ENCODE measurements around the gene UNC79. TPM values are rescaled to one million over a fixed set of nuclear protein-coding genes. Genes with fewer than 3 reads are reported as not detected.

Gene UNC79
- total and polyA plus RNA-seq, 4 donors, result 0.03 to 0.94 (median 0.14) TPM

- H3K4me3 ChIP-seq, result no peak overlapping the region
- no peak overlapping the region for H3K9ac ChIP-seq (ENCODE audit: insufficient read depth in 1 of 2, low read length in 2 of 2)
- no peaks in the 10 kb centered on the region for H3K4me1 ChIP-seq (ENCODE audit: control insufficient read depth in 5 of 5, insufficient read depth in 5 of 5, low read length in 5 of 5)
- 75 to 84% methylated on average over 18 of the region's 18 CpGs for WGBS, 2 donors
- no peaks in the 10 kb centered on the region for H3K9me3 ChIP-seq (ENCODE audit: control insufficient read depth in 4 of 4, insufficient read depth in 3 of 4, low read length in 3 of 4)
- no peaks in the 10 kb centered on the region for H3K27me3 ChIP-seq (ENCODE audit: control insufficient read depth in 3 of 3, insufficient read depth in 3 of 3, low read length in 2 of 3)
- no peaks in the 10 kb centered on the region for H3K36me3 ChIP-seq (ENCODE audit: control insufficient read depth in 4 of 4, insufficient read depth in 4 of 4, low read length in 4 of 4)
- ATAC-seq (ENCODE audit: insufficient read depth, low FRiP score) (no peak), DNase-seq (peak in 1 of 3 donors; percentile 6)
- no peak overlapping the region for H3K27ac ChIP-seq (ENCODE audit: low read depth in 1 of 2, low read length in 1 of 2)
- TF ChIP-seq, protein P1, sequence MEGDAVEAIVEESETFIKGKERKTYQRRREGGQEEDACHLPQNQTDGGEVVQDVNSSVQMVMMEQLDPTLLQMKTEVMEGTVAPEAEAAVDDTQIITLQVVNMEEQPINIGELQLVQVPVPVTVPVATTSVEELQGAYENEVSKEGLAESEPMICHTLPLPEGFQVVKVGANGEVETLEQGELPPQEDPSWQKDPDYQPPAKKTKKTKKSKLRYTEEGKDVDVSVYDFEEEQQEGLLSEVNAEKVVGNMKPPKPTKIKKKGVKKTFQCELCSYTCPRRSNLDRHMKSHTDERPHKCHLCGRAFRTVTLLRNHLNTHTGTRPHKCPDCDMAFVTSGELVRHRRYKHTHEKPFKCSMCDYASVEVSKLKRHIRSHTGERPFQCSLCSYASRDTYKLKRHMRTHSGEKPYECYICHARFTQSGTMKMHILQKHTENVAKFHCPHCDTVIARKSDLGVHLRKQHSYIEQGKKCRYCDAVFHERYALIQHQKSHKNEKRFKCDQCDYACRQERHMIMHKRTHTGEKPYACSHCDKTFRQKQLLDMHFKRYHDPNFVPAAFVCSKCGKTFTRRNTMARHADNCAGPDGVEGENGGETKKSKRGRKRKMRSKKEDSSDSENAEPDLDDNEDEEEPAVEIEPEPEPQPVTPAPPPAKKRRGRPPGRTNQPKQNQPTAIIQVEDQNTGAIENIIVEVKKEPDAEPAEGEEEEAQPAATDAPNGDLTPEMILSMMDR (IDR thresholded peaks at IDR 0.05; ENCODE audit: control extremely low read depth, extremely low read depth), result no peak
These were observed 282.3 kb downstream of the UNC79 start for GRCh38 chr14:93712838-93713724.

- Histone ChIP-seq H3K9me3 (ENCODE audit: control insufficient read depth in 4 of 4, insufficient read depth in 3 of 4, low read length in 3 of 4) (no peaks in the 10 kb centered on the region), H3K36me3 (ENCODE audit: control insufficient read depth in 4 of 4, insufficient read depth in 4 of 4, low read length in 4 of 4) (no peaks in the 10 kb centered on the region), H3K27me3 (ENCODE audit: control insufficient read depth in 3 of 3, insufficient read depth in 3 of 3, low read length in 2 of 3) (no peaks in the 10 kb centered on the region), H3K27ac (ENCODE audit: low read depth in 1 of 2, low read length in 1 of 2) (no peak overlapping the region), H3K9ac (ENCODE audit: insufficient read depth in 1 of 2, low read length in 2 of 2) (no peak overlapping the region), H3K4me3 (no peak overlapping the region), H3K4me1 (ENCODE audit: control insufficient read depth in 5 of 5, insufficient read depth in 5 of 5, low read length in 5 of 5) (no peaks in the 10 kb centered on the region)
- TF ChIP-seq, protein P1 (IDR thresholded peaks at IDR 0.05; ENCODE audit: control extremely low read depth, extremely low read depth), result no peak
- 67 to 78% methylated on average over 13 of the region's 13 CpGs for WGBS, 2 donors
- ATAC-seq (ENCODE audit: insufficient read depth, low FRiP score) (no peak), DNase-seq (peak in 1 of 3 donors; percentile 8)
These were observed 283.1 kb downstream of the UNC79 start for GRCh38 chr14:93713726-93714405.

- DNase-seq (no peak), ATAC-seq (ENCODE audit: insufficient read depth, low FRiP score) (no peak)
- Histone ChIP-seq H3K9ac (ENCODE audit: insufficient read depth in 1 of 2, low read length in 2 of 2) (no peak overlapping the region), H3K27me3 (ENCODE audit: control insufficient read depth in 3 of 3, insufficient read depth in 3 of 3, low read length in 2 of 3) (no peaks in the 10 kb centered on the region), H3K4me3 (no peak overlapping the region), H3K27ac (ENCODE audit: low read depth in 1 of 2, low read length in 1 of 2) (no peak overlapping the region), H3K9me3 (ENCODE audit: control insufficient read depth in 4 of 4, insufficient read depth in 3 of 4, low read length in 3 of 4) (no peaks in the 10 kb centered on the region), H3K4me1 (ENCODE audit: control insufficient read depth in 5 of 5, insufficient read depth in 5 of 5, low read length in 5 of 5) (no peaks in the 10 kb centered on the region), H3K36me3 (ENCODE audit: control insufficient read depth in 4 of 4, insufficient read depth in 4 of 4, low read length in 4 of 4) (no peaks in the 10 kb centered on the region)
- TF ChIP-seq, protein P1 (IDR thresholded peaks at IDR 0.05; ENCODE audit: control extremely low read depth, extremely low read depth), result no peak
- WGBS, 2 donors, result 76 to 85% methylated on average over 7 of the region's 7 CpGs
These were observed 283.9 kb downstream of the UNC79 start for GRCh38 chr14:93714605-93715004.

Measured in lung (tissue), 12 donors.